GM19324 (cell line): ENCODE measurements around the gene KIRREL3.

ENCODE experiments used
- ATAC-seq: cut with Tn5 transposase; IDR thresholded peaks from one replicate; pipeline ENCODE4 v1.9.1; 2021; ENCODE audit warnings: mild to moderate bottlenecking, moderate library complexity; ENCODE audit not compliant: unreplicated experiment, low FRiP score

The KIRREL3 gene

GRCh38 chr11:126420698-126421256 is 579.8 kb downstream of the KIRREL3 start:
- no peak for ATAC-seq

- ATAC-seq, result peak; percentile 54
These were observed 580.5 kb downstream of the KIRREL3 start for GRCh38 chr11:126419801-126420697.

- no peak for ATAC-seq
These were observed 581.7 kb downstream of the KIRREL3 start for GRCh38 chr11:126418887-126419286.

- ATAC-seq, result no peak
These were observed 583.3 kb downstream of the KIRREL3 start for GRCh38 chr11:126417091-126417862.

- ATAC-seq, result peak; percentile 74
These were observed 584.0 kb downstream of the KIRREL3 start for GRCh38 chr11:126416542-126417090.

GRCh38 chr11:126415669-126416420 is 584.7 kb downstream of the KIRREL3 start:
- no peak for ATAC-seq

GRCh38 chr11:126415128-126415527 is 585.4 kb downstream of the KIRREL3 start:
- ATAC-seq, result no peak

GRCh38 chr11:126414615-126415014 is 586.0 kb downstream of the KIRREL3 start:
- no peak for ATAC-seq

GRCh38 chr11:126413843-126414405 is 586.6 kb downstream of the KIRREL3 start:
- ATAC-seq, result no peak

- ATAC-seq, result no peak
These were observed 587.1 kb downstream of the KIRREL3 start for GRCh38 chr11:126413426-126413825.

GRCh38 chr11:126411971-126412381 is 588.6 kb downstream of the KIRREL3 start:
- ATAC-seq, result no peak

- ATAC-seq, result no peak
These were observed 589.9 kb downstream of the KIRREL3 start for GRCh38 chr11:126410649-126411048.

GRCh38 chr11:126409620-126409985 is 591.0 kb downstream of the KIRREL3 start:
- no peak for ATAC-seq

GRCh38 chr11:126408901-126409619 is 591.5 kb downstream of the KIRREL3 start:
- ATAC-seq, result no peak

- ATAC-seq, result no peak
These were observed 592.1 kb downstream of the KIRREL3 start for GRCh38 chr11:126408496-126408895.

GRCh38 chr11:126407682-126408288 is 592.8 kb downstream of the KIRREL3 start:
- ATAC-seq, result no peak

- no peak for ATAC-seq
These were observed 593.5 kb downstream of the KIRREL3 start for GRCh38 chr11:126407101-126407521.

GRCh38 chr11:126406368-126406767 is 594.2 kb downstream of the KIRREL3 start:
- ATAC-seq, result no peak

- ATAC-seq, result no peak
These were observed 594.7 kb downstream of the KIRREL3 start for GRCh38 chr11:126405906-126406305.
